ENCODE data around the gene ACTRT2. TPM values are rescaled to one million over a fixed set of nuclear protein-coding genes. Genes with fewer than 3 reads are reported as not detected.

ACTRT2 gene
- total RNA-seq, 4 donors from 2014 or later = not detected

- peaks cover 0 to 16% (median 8%) of the 10 kb centered on the region in 3 donors for H3K27me3 ChIP-seq
These were observed 47.4 kb upstream of the ACTRT2 start for GRCh38 chr1:2973601-2974593.

GRCh38 chr1:2974701-2975301, 46.5 kb upstream of the ACTRT2 start:
- intact Hi-C loops (cut with DNase I; ENCODE audit: low total_unique reads) = no loop called here
- DNase-seq = peak in 1 of 2 donors; percentile 3

More at GRCh38 chr1:2973601-2974593, 47.4 kb upstream of the ACTRT2 start:
- DNase-seq (peak in 1 of 2 donors; percentile 4), ATAC-seq (no peak)
- no peak overlapping the region for H3K4me3 ChIP-seq
- H3K36me3 ChIP-seq = no peaks in the 10 kb centered on the region
- TF ChIP-seq POLR2A (IDR thresholded peaks at IDR 0.05) (no peak), CTCF (IDR thresholded peaks at IDR 0.05 in 4 of 5, conservative IDR thresholded peaks at IDR 0.05 in 1 of 5) (no peak)
- no peak overlapping the region for H3K27ac ChIP-seq
- in situ Hi-C loops (cut with MboI; ENCODE audit: low sequenced_read_pairs in 4 of 4) (no loop called here), intact Hi-C loops (cut with DNase I; ENCODE audit: low total_unique reads) (no loop called here)
- H3K4me1 ChIP-seq = no peaks in the 10 kb centered on the region
- no peaks in the 10 kb centered on the region for H3K9me3 ChIP-seq

GRCh38 chr1:2975466-2976179, 45.6 kb upstream of the ACTRT2 start:
- Histone ChIP-seq H3K4me1 (no peaks in the 10 kb centered on the region), H3K27ac (no peak overlapping the region), H3K36me3 (no peaks in the 10 kb centered on the region), H3K27me3 (peaks cover 0 to 7% (median 1%) of the 10 kb centered on the region in 3 donors), H3K9me3 (no peaks in the 10 kb centered on the region), H3K4me3 (no peak overlapping the region)
- DNase-seq (peak in 1 of 2 donors; percentile 6), ATAC-seq (no peak)
- in situ Hi-C loops (cut with MboI; ENCODE audit: low sequenced_read_pairs in 4 of 4) = no loop called here
- intact Hi-C loops (cut with DNase I; ENCODE audit: low total_unique reads) = no loop called here
- no peak for TF ChIP-seq POLR2A (IDR thresholded peaks at IDR 0.05)
- TF ChIP-seq CTCF (IDR thresholded peaks at IDR 0.05 in 4 of 5, conservative IDR thresholded peaks at IDR 0.05 in 1 of 5) = no peak

More at GRCh38 chr1:2974701-2975301, 46.5 kb upstream of the ACTRT2 start:
- Histone ChIP-seq H3K9me3 (no peaks in the 10 kb centered on the region), H3K36me3 (no peaks in the 10 kb centered on the region), H3K4me3 (no peak overlapping the region), H3K27ac (no peak overlapping the region), H3K27me3 (peaks cover 0 to 9% (median 8%) of the 10 kb centered on the region in 3 donors), H3K4me1 (no peaks in the 10 kb centered on the region)
- TF ChIP-seq CTCF (IDR thresholded peaks at IDR 0.05 in 4 of 5, conservative IDR thresholded peaks at IDR 0.05 in 1 of 5) = no peak
- TF ChIP-seq POLR2A (IDR thresholded peaks at IDR 0.05) = no peak
- in situ Hi-C loops (cut with MboI; ENCODE audit: low sequenced_read_pairs in 4 of 4) = no loop called here
- ATAC-seq = no peak

- intact Hi-C loops (cut with DNase I; ENCODE audit: low total_unique reads) (no loop called here), in situ Hi-C loops (cut with MboI; ENCODE audit: low sequenced_read_pairs in 4 of 4) (no loop called here)
- no peaks in the 10 kb centered on the region for H3K4me1 ChIP-seq
- no peaks in the 10 kb centered on the region for H3K9me3 ChIP-seq
- no peak for ATAC-seq
- H3K27ac ChIP-seq = no peak overlapping the region
- no peak overlapping the region for H3K4me3 ChIP-seq
- no peaks in the 10 kb centered on the region for H3K36me3 ChIP-seq
- DNase-seq = peak in 1 of 2 donors; percentile 1
- H3K27me3 ChIP-seq = peaks cover 0 to 3% (median 0%) of the 10 kb centered on the region in 3 donors
- TF ChIP-seq POLR2A (IDR thresholded peaks at IDR 0.05) = no peak
- no peak for TF ChIP-seq CTCF (IDR thresholded peaks at IDR 0.05 in 4 of 5, conservative IDR thresholded peaks at IDR 0.05 in 1 of 5)
These were observed 45.1 kb upstream of the ACTRT2 start for GRCh38 chr1:2976180-2976562.

All from gastrocnemius medialis (tissue), 4 donors.